VCaP (cell line): ENCODE results near the gene S100A2.

ENCODE experiments used
- H3K27ac ChIP-seq: fragments of 450-650 bp; 2 replicates; pipeline ENCODE4 v1.5.1; 2017
- TF ChIP-seq, protein P1 (sequence below): fragments of 450-650 bp; conservative IDR thresholded peaks from 2 replicates; pipeline ENCODE4 v1.5.1; 2017; ENCODE audit warnings: mild to moderate bottlenecking, moderate library complexity

The S100A2 gene

DNA sequence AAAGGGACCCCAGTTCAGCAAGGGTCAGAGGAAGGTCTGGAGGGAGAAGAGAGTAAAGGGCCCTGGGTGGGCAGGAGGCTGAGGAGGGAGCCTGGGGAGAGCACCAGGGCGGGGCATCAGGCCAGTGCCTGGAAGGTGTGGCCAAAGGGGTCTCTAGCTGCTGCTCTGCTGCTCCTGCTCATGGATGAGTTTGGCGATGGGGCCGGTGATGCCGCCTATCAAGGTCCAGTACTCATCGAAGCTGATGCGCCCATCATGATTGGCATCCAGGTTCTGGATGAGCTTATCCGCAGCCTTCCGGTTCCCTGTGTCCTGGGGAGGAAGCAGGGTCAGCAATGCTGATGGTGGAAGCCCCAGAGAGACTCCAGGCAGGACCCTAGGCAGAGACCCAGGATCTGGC, 41.7 kb upstream of the S100A2 start:
- TF ChIP-seq, protein P1, sequence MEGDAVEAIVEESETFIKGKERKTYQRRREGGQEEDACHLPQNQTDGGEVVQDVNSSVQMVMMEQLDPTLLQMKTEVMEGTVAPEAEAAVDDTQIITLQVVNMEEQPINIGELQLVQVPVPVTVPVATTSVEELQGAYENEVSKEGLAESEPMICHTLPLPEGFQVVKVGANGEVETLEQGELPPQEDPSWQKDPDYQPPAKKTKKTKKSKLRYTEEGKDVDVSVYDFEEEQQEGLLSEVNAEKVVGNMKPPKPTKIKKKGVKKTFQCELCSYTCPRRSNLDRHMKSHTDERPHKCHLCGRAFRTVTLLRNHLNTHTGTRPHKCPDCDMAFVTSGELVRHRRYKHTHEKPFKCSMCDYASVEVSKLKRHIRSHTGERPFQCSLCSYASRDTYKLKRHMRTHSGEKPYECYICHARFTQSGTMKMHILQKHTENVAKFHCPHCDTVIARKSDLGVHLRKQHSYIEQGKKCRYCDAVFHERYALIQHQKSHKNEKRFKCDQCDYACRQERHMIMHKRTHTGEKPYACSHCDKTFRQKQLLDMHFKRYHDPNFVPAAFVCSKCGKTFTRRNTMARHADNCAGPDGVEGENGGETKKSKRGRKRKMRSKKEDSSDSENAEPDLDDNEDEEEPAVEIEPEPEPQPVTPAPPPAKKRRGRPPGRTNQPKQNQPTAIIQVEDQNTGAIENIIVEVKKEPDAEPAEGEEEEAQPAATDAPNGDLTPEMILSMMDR = no peak
- no peak overlapping the region for H3K27ac ChIP-seq

DNA sequence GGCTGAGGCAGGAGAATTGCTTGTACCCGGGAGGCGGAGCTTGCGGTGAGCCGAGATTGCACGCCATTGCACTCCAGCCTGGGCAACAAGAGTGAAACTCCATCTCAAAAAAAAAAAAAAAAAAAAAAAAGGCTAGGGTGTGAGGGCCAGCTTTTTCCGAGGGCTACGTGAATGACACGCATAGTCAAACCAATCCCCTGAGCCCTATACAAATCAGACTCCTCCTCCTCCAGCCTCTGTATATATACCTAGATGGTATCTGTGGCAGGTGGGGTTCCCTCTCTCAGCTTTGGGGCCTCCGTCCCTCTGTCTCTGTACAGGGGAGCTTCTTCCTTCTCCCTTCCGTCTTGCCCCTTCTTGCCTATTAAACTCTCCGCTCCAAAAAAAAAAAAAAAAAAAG, 40.5 kb upstream of the S100A2 start:
- H3K27ac ChIP-seq = no peak overlapping the region

DNA sequence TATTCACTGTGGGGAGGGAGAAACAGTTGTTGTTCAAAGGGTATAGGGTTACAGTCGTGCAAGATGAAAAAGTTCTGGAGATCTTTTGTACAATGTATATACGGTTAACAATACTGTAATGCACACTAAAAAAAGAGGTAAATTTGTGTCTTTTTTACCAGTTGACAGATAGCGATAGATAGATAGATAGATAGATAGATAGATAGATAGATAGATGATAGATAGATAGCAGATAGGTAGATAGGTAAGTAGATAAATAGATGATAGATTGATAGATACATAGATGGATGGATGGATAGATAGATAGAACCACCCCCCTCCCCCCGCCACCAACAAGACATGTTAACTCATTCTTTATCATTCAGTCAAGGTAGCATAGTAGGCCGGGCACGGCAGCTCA, 37.1 kb upstream of the S100A2 start:
- TF ChIP-seq, protein P1 = no peak
- no peak overlapping the region for H3K27ac ChIP-seq

More for the DNA sequence above, 40.5 kb upstream of the S100A2 start:
- TF ChIP-seq, protein P1 = no peak

DNA sequence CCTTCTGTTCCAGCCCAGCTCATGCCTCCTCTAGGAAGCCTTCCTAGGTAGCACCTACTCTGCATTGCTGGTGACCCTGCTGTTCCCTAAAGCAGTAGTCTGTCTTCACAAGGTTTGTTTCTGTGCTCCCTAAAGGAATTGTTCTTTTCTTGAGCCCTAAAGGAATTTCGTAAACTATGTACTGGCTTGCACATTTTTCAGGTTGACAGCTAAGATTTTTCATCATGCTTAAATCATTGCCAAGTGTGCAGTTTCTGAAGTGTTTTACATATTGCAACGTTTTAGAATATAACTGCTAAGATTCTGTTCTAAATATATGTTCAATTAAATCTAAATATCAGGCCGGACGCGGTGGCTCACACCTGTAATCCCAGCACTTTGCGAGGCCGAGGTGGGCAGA, 34.2 kb upstream of the S100A2 start:
- H3K27ac ChIP-seq = no peak overlapping the region
- TF ChIP-seq, protein P1 = no peak

DNA sequence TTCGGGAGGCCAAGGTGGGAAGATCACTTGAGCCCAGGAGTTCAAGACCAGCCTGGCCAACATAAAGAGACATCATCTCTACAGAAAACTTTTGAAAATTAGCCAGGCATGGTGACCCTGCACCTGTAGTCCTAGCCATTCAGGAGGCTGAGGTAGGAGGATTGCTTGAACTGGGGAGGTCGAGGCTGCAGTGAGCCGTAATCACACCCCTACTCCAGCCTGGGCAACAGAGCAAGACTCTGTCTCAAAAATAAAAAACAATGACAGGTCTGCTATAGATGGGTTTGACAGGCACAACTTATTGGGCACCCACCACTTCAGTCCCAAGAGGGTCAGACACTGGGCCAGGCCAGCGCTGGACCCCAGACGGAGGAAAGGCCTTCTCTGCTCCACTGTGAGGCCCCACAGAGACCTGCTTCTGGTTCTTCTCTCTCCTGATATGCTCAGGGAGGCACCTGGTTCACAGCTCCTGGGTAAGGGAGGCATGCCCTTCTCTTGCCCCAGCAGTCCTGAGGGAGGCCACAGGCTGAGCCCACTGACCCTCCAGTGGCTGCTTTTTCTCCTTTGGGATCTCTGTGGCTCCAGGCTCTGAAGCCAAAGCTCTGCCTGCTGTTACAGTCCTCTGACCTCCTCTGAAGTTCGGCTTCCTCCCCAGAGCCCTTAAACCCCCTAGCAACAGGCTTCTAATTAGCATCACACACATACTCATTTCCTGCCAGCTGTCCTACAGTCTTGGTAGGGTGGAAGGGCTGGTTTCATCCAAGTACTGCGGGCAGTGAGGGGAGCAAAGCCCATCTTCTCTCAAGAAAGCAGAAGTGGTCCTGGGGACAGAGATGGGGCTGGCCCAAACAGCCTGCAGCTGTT, 32.9 kb upstream of the S100A2 start:
- TF ChIP-seq, protein P1 = no peak
- no peak overlapping the region for H3K27ac ChIP-seq

DNA sequence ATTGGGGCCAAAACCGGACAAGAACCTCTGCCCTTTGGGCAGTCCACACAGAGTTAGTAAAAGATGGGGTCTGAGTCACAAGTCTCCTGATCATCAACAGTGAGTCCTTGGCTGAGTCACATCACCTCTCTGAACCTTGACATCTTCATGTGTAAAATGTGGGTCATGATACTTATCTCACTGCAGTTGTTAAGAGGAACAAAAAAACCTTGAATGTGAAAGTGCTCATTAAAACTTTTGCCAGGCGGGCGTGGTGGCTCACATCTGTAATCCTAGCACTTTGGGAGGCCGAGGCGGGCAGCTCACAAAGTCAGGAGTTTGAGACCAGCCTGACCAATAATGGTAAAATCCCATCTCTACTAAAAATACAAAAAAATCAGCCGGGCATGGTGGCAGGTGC, 31.6 kb upstream of the S100A2 start:
- TF ChIP-seq, protein P1 = no peak
- H3K27ac ChIP-seq = no peak overlapping the region

DNA sequence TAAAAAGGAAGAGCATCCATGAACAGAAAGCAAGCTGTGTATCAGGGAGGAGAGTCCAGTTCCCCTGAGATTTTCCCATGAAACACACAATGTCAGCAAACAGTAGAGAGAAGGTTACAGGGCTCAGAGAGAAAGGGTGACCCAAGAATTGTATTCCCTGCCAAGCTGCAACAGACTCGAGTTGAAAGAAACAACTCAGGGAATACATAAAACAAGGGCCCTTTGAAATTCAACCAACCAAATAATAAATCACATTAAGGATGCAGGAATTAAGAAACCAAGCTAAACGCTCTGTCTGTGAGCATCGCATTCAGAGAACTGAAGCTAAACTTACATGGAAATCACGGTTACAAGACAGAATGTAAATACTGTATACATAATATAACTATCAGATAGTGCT, 27.1 kb upstream of the S100A2 start:
- H3K27ac ChIP-seq = peak overlapping the region; percentile 16; the same call in 1 of the 2 replicates
- TF ChIP-seq, protein P1 = no peak
